Inflammatory macrophage (primary cell): ENCODE results near the gene INTS1.
A peak's percentile ranks its signal among the peaks of the same experiment; 100 is the strongest.

ENCODE experiments used
- DNase-seq, 2 donors: peaks; one replicate each; pipeline ENCODE4 v3.0.0-alpha.2; 2020 to 2022

INTS1 gene

GRCh38 chr7:1487466-1487865, 16.7 kb downstream of the INTS1 start:
- DNase-seq: no peak

GRCh38 chr7:1486571-1486970, 17.6 kb downstream of the INTS1 start:
- DNase-seq: no peak

- no peak for DNase-seq
Measured at GRCh38 chr7:1485156-1485555, 19.0 kb downstream of the INTS1 start.

GRCh38 chr7:1484569-1484968, 19.6 kb downstream of the INTS1 start:
- DNase-seq: no peak

GRCh38 chr7:1483536-1484505, 20.4 kb downstream of the INTS1 start:
- DNase-seq: no peak

- no peak for DNase-seq
Measured at GRCh38 chr7:1483079-1483478, 21.1 kb downstream of the INTS1 start.

- no peak for DNase-seq
Measured at GRCh38 chr7:1481300-1481699, 22.9 kb downstream of the INTS1 start.

- DNase-seq: no peak
Measured at GRCh38 chr7:1480670-1481069, 23.5 kb downstream of the INTS1 start.

GRCh38 chr7:1479287-1479686, 24.9 kb downstream of the INTS1 start:
- DNase-seq: no peak

GRCh38 chr7:1478480-1478879, 25.7 kb downstream of the INTS1 start:
- DNase-seq: no peak

GRCh38 chr7:1476859-1477258, 27.3 kb downstream of the INTS1 start:
- no peak for DNase-seq

- DNase-seq: no peak
Measured at GRCh38 chr7:1475991-1476390, 28.2 kb downstream of the INTS1 start.

GRCh38 chr7:1475393-1475792, 28.8 kb downstream of the INTS1 start:
- no peak for DNase-seq

GRCh38 chr7:1474736-1475135, 29.5 kb downstream of the INTS1 start:
- DNase-seq: no peak

- DNase-seq: peak; percentile 76 to 84
Measured at GRCh38 chr7:1473864-1474512, 30.2 kb downstream of the INTS1 start.

- no peak for DNase-seq
Measured at GRCh38 chr7:1470901-1471300, 33.3 kb downstream of the INTS1 start.

- DNase-seq: no peak
Measured at GRCh38 chr7:1468643-1469298, 35.4 kb downstream of the INTS1 start.

GRCh38 chr7:1468203-1468602, 36.0 kb downstream of the INTS1 start:
- no peak for DNase-seq

GRCh38 chr7:1466524-1467271, 37.5 kb downstream of the INTS1 start:
- no peak for DNase-seq

- DNase-seq: no peak
Measured at GRCh38 chr7:1464694-1465093, 39.5 kb downstream of the INTS1 start.

GRCh38 chr7:1463676-1464223, 40.4 kb downstream of the INTS1 start:
- no peak for DNase-seq

GRCh38 chr7:1461646-1462375, 42.4 kb downstream of the INTS1 start:
- DNase-seq: peak; percentile 16 to 24
